Globus pallidus (tissue), 1 donor: ENCODE data around the gene ZCCHC14.

Source experiments
- DNase-seq: peaks from one replicate; pipeline ENCODE4 v3.0.0-alpha.2; 2015; ENCODE audit warnings: low spot score

ZCCHC14 gene

DNA sequence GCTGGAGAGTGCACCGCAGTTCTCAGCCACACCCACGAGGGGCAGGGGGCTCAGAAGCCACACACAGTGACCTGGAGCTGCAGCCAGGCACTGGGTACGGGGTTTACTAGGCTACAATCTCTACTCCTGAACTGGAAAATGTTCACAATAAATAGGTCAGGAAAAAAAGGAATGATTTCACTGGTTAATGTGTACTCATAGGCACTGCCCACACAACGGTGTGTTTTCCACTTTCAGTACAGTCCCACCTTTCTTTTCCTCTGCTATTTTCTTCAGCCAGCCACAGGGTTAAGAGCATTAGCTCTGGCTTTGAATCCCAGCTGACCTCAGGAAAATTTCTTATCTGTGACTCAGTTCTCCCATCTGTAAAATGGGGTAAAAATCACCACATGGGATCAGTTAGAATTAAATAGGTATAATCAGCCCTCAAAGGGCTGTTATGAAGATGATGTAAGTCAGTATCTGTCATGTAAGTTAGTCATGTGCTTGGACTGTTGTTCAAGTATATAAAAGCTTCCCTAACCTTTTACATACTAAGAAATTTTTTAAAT, 35.7 kb downstream of the ZCCHC14 start:
- no peak for DNase-seq

DNA sequence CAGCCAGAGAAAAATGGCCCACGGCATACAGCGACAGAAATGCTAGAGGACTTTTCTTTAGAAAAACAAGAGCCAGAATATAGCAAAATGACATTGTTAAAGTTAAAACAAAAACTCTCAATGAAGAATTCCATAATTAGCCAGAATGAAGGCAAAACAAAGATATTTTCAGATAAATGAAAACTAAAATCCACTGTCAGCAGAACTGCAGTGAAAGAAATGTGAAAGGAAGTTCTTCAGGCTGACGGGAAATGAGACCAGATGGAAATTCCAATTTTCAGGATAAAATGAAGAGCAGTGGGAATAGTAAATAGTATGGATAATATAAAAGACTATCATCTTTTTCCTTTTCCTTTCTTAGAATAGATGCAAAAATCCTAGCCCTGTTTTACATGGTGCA, 38.4 kb downstream of the ZCCHC14 start:
- no peak for DNase-seq

DNA sequence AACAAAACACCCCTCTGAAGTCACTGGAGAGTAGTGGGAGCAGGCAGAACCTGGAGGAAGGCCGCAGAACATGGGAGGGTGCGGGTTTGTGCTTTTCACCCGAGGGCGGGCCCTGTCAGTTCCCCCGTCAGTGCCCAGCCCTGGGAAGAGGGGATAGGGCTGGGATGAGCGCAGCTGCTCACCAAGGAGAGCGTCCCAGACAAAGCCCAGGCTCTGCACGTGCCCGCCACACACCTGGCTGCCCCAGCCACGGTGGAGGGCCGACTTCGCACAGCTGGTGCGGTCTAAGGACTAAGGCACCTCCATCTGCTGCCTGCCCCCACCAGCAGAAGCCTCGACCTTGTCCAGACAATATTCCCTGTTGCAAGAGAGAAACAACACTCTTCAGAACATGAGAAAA, 39.5 kb downstream of the ZCCHC14 start:
- no peak for DNase-seq

DNA sequence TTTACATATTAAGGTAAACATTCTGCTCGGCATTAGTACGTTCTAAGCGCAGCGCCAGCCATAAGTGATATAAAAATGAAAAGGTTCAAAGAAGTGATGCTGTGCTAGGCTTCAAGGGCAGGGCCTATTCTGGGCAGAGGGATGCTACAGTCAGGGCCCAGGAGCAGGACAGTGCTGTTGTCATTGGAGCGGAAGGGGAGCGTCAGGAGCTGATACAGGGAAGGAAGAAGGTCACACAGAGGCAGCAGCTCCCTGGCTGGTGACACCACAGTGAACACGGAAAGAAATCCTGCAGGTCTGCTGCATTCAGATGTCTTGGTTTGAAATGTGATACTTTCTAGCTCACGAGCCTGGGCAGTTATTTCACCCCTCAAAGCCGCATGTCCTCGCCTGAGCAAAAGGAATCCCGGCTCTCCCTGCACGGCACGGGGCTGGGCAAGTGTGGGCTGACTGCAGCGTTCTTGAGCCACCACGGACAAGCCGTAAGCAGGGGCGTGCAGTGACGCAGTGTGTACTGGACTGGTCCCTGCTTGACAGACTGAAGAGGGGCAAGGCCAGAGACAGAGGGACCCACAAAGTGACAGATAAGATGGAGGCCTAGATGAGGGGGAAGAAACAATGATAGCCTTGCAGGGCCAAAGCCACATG, 41.1 kb downstream of the ZCCHC14 start:
- DNase-seq, result no peak

DNA sequence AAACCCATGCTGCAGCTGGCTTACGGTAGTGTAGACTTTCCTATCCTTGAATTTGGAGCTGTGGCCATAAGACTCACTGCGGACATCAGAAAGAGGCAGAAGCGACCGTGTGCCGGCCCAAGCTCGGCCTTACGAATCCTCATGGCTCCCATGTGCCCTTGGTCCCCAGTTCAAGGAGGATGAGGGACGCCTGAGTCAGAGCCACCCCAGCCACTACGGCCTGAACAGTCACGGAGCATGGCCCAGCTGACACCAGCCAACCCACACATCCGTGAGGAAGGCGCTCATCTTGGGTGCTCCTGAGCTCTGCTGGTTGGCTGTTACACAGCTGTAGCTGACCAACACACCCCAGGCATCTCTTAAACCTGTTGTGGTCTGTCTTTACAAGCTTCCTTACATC, 44.0 kb downstream of the ZCCHC14 start:
- no peak for DNase-seq

GRCh38 chr16:87447323-87447722, 45.5 kb downstream of the ZCCHC14 start:
- DNase-seq, result no peak

- DNase-seq, result no peak
These were observed 46.3 kb downstream of the ZCCHC14 start for GRCh38 chr16:87446479-87446878.

DNA sequence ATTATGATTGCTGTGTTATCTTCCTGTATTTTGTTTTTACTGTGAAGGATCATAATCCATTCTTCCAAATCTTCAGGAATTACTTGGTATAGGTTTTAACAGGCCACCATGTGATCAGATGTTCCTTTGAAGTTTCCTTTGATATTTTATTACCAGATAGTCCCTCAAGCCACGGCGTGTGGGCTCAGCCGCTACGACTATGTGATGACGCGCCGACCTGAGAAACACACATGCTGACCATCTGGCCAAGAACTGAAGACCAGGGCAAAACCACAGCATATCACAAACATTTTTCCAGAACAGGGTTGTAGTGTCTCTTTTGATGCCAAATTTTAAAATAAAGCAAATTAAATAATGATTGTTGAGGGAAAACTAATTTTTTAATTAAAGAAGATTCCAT, 47.3 kb downstream of the ZCCHC14 start:
- DNase-seq, result no peak

GRCh38 chr16:87443964-87444363, 48.9 kb downstream of the ZCCHC14 start:
- no peak for DNase-seq

DNA sequence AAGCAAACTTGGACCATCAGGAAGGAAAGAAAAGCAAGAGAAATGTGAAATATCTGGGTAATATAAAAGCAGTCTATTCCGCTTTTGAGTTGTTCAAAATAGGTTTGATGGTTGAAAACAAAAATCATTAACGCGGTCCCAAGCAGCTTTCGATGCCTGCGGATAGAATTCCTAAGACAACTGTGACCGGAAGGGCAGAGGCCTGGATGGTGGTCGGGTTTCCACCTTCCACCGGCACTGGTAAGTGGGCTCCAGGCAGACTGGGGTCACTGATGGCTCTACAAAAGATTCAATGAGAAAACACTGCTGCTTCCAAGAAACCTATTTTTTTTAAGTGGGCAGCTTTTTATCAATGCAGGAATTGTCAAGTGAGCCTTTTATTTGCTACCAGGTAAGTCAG, 49.8 kb downstream of the ZCCHC14 start:
- DNase-seq, result no peak

- DNase-seq, result no peak
These were observed 50.2 kb downstream of the ZCCHC14 start for GRCh38 chr16:87442581-87442966.

GRCh38 chr16:87441886-87442580, 50.8 kb downstream of the ZCCHC14 start:
- DNase-seq, result no peak

- DNase-seq, result no peak
These were observed 52.9 kb downstream of the ZCCHC14 start for GRCh38 chr16:87439926-87440325.

DNA sequence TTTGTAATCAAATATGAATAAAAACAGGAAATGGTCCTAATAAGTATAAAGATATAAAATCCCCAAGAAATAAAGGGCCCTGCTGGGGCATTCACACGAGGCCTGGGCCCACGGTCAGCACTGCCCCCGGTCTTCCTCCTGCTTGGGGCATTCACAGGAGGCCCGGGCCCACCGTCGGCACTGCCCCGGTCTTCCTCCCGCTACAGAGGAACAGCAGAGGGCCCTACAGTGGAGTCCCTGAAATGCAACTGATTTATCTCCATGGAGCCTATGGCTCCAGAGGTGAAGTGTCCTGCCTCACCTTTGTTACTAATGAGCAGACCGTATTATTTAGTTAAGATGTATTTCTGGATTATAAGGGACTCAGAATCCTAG, 54.2 kb downstream of the ZCCHC14 start:
- no peak for DNase-seq

GRCh38 chr16:87437911-87438610, 54.8 kb downstream of the ZCCHC14 start:
- no peak for DNase-seq

GRCh38 chr16:87437327-87437726, 55.5 kb downstream of the ZCCHC14 start:
- no peak for DNase-seq

DNA sequence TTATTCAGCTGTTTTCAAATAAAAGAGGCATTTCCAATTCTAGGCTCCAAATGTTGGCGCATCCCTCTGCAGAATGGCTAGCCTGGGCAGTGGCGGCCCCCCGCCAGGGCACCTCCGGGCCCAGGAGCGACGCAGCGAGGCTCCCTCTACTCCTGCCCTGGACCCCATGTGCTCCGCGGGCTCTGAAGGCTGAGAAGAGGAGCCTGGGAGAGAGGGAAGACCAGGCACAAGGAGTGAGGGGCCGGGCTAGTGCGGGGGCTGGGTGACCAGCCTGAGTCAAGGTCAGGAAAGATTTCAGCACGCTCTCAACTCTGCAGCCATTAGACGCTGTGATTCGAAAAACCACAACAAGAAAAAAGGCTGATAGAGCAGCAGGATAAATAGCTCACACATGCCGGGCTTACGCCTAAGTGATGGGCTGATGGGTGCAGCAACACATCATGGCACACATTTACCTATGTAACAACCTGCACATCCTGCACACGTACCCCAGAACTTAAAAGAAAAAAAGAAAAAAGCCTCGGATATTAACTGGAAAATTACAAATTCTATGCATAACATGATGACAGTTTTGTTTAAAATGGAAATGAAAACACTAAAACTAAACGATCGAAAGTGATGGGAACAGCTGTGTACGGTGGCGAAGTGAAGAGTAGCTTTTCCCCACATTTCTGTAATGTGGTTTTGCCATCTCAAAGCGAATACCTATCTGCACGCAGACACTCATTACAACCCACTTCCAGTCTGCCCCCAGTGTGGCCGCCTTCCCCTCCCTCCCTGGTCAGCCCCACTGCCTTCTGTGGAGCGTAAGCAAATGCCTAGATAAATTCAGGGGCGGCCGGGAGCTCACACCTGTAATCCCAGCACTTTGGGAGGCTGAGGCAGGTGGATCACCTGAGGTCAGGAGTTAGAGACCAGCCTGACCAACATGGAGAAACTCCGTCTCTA, 56.3 kb downstream of the ZCCHC14 start:
- DNase-seq, result no peak

- no peak for DNase-seq
These were observed 57.2 kb downstream of the ZCCHC14 start for GRCh38 chr16:87435372-87436224.

- DNase-seq, result no peak
These were observed 58.6 kb downstream of the ZCCHC14 start for GRCh38 chr16:87434146-87434667.

DNA sequence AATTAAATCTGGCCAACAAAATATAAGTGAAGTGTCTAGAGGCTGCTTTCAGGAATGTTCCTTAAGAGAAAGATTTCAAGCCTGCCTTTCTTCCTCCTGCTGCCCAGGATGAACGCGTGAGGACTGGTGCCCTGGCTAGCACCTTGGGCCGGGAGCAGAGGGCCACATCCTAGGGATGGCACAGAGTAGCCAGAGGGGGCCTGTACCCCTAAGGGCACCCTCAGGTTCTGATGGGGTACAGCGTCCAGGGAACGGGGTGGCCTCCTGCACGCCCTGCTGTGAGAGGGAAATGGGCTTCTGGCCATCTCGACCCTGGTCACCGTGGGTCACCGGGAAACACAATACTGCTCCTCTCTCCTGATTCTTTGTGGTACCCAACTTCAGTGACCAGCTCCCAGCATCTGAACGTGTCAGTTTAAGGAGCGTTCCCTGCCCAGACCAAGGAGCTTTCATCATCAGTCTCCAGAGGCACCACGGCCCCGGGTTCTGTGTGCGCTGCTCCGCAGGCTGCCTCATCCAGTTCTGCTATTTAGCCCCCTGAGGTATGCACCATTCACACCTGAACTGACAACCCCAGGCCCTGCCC, 60.4 kb downstream of the ZCCHC14 start:
- DNase-seq, result no peak
